RCC 7860 (cell line): ENCODE measurements around the gene TMEM116.
"Not testable (repeated sequence)": the region's sequence is repeated elsewhere in the genome, so short reads cannot be mapped to it uniquely, and the experiment has no call there.

Experiments used
- DNase-seq: peaks from one replicate; pipeline ENCODE4 v3.0.0-alpha.2; 2015; ENCODE audit warnings: low spot score
- FAIRE-seq: peaks from 2 replicates; lab custom pipeline; 2012; peaks lifted over from hg19 to GRCh38; lab: Jason Lieb, UNC

The TMEM116 gene

GRCh38 chr12:111980598-111980997 is 32.4 kb downstream of the TMEM116 start:
- DNase-seq (no peak), FAIRE-seq (no peak)

- DNase-seq (no peak), FAIRE-seq (no peak)
These were observed 34.4 kb downstream of the TMEM116 start for GRCh38 chr12:111978545-111978944.

GRCh38 chr12:111976860-111977259 is 36.1 kb downstream of the TMEM116 start:
- DNase-seq: no peak
- FAIRE-seq: no peak

- no peak for DNase-seq
- no peak for FAIRE-seq
These were observed 36.7 kb downstream of the TMEM116 start for GRCh38 chr12:111976291-111976690.

GRCh38 chr12:111975161-111975931 is 37.6 kb downstream of the TMEM116 start:
- FAIRE-seq: no peak

GRCh38 chr12:111971800-111972199 is 41.2 kb downstream of the TMEM116 start:
- DNase-seq (no peak), FAIRE-seq (no peak)

More at GRCh38 chr12:111975161-111975931, 37.6 kb downstream of the TMEM116 start:
- DNase-seq: no peak

GRCh38 chr12:111964935-111965334 is 48.0 kb downstream of the TMEM116 start:
- DNase-seq (no peak), FAIRE-seq (no peak)

GRCh38 chr12:111959518-111959917 is 53.4 kb downstream of the TMEM116 start:
- not testable (repeated sequence) for DNase-seq, FAIRE-seq

GRCh38 chr12:111957224-111957623 is 55.7 kb downstream of the TMEM116 start:
- not testable (repeated sequence) for FAIRE-seq, DNase-seq

GRCh38 chr12:111954969-111955368 is 58.0 kb downstream of the TMEM116 start:
- no peak for FAIRE-seq
- no peak for DNase-seq

- FAIRE-seq: no peak
These were observed 59.5 kb downstream of the TMEM116 start for GRCh38 chr12:111953455-111953854.

GRCh38 chr12:111952084-111952787 is 60.7 kb downstream of the TMEM116 start:
- not testable (repeated sequence) for DNase-seq, FAIRE-seq

More at GRCh38 chr12:111953455-111953854, 59.5 kb downstream of the TMEM116 start:
- no peak for DNase-seq

- DNase-seq, FAIRE-seq: not testable (repeated sequence)
These were observed 61.8 kb downstream of the TMEM116 start for GRCh38 chr12:111950961-111951676.

GRCh38 chr12:111943929-111944328 is 69.0 kb downstream of the TMEM116 start:
- no peak for DNase-seq
- FAIRE-seq: no peak

- no peak for DNase-seq
These were observed 70.4 kb downstream of the TMEM116 start for GRCh38 chr12:111942557-111942956.

GRCh38 chr12:111937429-111937828 is 75.5 kb downstream of the TMEM116 start:
- DNase-seq (no peak), FAIRE-seq (no peak)

More at GRCh38 chr12:111942557-111942956, 70.4 kb downstream of the TMEM116 start:
- FAIRE-seq: no peak

GRCh38 chr12:111936869-111937268 is 76.1 kb downstream of the TMEM116 start:
- no peak for DNase-seq
- no peak for FAIRE-seq

GRCh38 chr12:111932241-111932640 is 80.7 kb downstream of the TMEM116 start:
- DNase-seq (no peak), FAIRE-seq (no peak)

GRCh38 chr12:111927346-111927745 is 85.6 kb downstream of the TMEM116 start:
- DNase-seq (no peak), FAIRE-seq (no peak)

GRCh38 chr12:111926631-111927030 is 86.3 kb downstream of the TMEM116 start:
- no peak for DNase-seq

GRCh38 chr12:111925171-111925570 is 87.8 kb downstream of the TMEM116 start:
- DNase-seq (no peak), FAIRE-seq (no peak)

More at GRCh38 chr12:111926631-111927030, 86.3 kb downstream of the TMEM116 start:
- no peak for FAIRE-seq
